Right forelimb (tissue), 1 donor: ENCODE data around the gene GPR153.
"Not testable (repeated sequence)": the region's sequence is repeated elsewhere in the genome, so short reads cannot be mapped to it uniquely, and the experiment has no call there.

Experiments
- DNase-seq: peaks from one replicate; pipeline ENCODE4 v3.0.0-alpha.2; 2018

GPR153 gene

DNA sequence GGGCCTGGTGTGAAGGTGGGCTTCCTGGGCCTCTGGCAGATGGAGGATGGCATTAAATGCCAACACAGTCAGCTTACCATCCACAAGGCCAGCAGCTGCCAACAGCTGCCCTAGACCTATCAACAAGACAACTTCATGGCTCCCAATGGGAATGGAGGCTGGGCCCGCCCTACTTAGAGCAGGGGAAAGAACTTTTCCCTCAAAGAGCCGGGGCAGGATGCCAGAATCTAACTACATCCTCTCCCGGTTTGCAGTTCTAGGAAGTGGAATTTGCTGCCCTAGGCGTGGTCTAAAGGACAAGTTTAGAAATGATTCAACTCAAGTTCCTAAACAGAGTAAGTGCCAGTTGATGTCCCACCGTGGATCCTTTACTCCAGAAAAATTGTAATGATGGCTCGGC lies 38.3 kb downstream of the GPR153 start:
- peak; percentile 76 for DNase-seq

DNA sequence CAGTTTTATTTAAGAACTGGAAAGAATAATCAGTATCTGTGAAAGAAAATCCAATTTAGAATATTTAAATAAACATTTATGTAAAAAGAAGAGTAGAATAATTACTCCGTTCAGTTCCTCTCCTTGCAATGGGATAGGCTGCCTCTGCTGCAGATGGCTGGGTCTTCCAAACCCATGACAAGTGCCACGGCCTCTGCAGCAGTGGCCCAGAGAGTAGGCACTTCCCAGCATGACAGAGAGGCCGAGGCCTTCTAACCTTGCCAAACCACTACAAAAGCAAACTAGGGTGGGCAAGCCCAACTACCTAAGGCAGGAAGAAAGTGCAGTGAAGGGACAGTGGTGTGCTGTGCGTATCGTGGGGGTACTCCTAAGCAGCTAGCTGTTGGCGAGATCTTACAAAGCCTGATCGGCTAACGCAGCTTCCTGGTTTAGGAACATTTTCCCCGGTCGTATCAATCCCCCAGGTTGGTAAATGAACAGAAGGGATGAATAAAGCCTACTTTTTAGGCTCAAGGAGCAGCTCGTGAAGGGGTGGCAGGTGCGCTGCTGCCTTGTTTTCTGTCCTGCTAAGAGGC lies 39.6 kb downstream of the GPR153 start:
- DNase-seq = no peak

DNA sequence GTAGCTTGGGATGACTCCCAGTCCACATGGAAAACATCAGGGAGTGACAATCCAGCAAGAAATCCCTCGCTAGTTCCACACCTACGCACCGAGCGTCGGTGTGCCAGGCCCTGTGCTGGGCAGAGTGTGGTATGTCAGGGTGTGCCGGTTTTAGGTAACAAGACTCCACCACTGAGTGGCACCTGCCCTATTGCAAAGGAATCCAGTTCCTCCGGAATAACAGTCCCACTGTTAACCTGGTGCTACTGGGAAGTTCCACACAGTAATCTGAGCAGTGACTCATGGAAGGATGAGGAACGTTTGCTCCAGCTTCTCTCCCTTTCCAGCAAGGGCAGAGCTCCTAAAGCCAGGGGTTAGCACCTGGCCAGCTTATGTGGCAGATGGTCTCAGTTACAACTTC lies 40.7 kb downstream of the GPR153 start:
- no peak for DNase-seq

DNA sequence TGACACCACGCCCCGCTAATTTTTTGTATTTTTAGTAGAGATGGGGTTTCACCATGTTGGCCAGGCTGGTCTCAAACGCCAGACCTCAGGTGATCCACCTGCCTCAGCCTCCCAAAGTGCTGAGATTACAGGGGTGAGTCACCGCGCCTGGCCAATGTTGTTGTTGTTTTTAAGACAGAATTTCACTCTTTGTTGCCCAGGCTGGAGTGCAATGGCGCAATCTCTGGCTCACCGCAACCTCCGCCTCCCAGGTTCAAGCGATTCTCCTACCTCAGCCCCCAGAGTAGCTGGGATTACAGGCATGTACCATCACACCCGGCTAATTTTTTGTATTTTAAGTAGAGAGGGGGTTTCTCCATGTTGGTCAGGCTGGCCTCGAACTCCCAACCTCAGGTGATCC lies 41.3 kb downstream of the GPR153 start:
- DNase-seq = not testable (repeated sequence)

DNA sequence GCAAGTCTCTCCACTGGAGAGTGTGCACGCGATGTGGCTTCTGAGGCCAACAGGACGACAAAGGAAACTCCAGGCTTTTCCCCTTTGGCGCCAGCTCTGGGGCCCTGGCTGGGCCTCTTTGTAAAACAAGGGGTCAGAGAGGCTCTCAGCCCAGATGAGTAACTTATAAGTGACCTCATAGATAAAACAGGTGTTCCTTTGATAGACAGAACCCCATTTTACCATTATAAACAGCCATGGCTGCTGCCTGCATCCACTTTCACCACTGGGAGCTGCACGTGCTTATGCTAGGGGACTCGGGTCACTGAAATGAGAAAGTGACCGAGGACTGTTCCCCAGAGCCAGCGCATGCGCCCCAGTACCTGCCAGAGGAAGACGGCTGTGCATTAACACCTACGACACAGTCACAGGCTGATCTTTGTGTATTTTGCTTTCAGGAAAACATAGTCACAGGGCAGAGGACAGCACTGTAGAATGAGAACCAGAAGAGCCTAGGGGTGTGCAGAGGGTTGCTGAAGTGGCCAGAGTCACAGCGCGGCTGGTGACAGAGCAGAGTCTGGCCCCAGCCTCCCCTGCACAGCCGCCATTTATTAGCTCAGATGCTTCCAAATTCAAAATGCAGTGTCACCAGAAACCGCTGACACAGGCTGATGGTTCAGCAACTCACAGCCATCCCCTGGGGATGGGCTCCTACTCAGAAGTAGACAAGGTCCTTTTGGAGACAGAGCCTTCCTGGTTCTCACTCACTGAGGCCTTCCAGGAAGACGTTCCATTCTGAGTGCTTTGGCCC lies 42.3 kb downstream of the GPR153 start:
- DNase-seq = no peak

DNA sequence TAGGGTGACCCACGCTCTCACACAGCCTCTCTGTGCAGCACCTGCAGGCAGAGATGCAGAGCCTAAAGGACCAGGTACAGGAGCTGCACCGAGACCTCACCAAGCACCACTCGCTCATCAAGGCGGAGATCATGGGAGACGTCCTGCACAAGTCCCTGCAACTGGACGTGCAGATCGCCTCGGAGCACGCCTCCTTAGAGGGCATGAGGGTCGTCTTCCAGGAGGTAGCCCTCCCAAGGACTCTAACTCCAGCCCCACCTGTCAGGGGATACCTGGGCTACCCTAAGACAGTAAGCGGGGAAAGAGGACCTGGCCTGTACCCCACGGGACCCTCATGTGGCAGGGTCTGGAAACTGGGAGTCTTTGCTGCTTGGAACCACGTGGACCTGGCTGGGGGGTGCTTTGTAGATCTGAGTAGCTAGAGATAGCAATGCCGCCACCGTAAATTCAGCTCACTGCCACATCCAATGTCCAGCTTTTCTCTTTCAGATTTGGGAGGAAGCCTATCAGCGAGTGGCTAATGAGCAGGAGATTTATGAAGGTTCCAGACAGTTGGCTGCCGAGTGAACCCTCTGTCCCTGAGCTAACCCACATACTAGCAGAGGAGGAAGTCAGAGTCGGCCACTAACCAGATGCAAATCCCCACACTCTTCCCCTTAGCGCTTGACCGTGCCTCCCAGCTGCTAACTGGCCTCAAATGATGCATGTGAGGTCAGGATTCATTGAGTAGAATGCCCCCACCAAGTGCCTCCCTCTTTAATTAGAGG lies 48.5 kb downstream of the GPR153 start:
- DNase-seq = no peak

DNA sequence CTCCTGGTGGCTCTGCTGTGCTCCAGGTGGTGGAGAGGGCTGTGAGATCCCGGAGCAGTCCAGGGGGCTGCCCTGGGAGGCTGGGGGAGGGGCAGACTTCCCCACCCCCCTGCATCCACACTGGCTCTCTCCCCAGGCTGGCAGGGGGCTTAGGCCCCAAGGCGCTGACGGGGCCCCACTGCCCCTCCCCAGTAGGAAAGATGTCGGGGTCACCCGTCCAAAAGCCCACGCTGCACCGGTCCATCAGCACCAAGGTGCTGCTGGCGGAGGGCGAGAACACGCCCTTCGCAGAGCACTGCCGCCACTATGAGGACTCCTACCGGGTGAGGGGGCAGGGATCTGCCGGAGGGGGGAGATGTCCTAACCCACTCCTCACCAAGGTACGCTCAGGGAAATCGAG lies 49.2 kb downstream of the GPR153 start:
- DNase-seq = no peak

DNA sequence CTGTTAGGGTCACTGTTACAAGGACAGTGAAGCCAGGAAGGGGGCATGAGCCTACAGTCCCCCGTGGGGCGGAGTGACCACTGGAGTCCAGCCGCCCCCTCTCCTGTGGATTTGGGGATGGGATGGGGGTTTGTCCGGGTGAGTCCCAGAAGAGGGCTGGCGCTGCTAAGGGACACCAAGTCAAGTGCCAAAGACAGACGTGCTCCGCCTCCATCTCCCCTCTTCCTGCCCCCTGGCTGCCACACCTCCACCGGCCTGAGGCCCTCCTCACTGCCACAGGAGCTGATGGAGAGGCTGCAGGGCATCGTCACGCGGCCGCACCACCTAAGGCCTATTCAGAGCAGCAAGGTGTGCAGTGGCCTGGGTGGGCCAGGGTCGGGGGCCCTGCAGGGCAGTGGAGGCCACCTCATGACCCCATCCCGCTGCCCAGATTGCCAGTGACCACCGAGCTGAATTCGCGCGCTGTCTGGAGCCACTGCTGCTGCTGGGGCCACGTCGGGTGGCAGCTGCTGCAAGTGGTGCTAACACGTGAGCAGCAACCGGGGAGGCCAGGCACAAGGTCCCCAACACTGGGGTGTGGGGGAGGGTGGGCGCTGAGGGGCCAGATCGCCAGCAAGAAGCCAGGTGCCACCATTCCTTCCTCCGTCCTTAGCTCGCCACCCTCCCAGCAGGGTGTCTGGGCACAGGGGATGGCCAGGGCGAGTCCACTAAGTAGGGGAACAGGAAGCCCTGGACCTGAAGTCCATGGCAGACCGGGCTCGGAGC lies 50.1 kb downstream of the GPR153 start:
- no peak for DNase-seq

DNA sequence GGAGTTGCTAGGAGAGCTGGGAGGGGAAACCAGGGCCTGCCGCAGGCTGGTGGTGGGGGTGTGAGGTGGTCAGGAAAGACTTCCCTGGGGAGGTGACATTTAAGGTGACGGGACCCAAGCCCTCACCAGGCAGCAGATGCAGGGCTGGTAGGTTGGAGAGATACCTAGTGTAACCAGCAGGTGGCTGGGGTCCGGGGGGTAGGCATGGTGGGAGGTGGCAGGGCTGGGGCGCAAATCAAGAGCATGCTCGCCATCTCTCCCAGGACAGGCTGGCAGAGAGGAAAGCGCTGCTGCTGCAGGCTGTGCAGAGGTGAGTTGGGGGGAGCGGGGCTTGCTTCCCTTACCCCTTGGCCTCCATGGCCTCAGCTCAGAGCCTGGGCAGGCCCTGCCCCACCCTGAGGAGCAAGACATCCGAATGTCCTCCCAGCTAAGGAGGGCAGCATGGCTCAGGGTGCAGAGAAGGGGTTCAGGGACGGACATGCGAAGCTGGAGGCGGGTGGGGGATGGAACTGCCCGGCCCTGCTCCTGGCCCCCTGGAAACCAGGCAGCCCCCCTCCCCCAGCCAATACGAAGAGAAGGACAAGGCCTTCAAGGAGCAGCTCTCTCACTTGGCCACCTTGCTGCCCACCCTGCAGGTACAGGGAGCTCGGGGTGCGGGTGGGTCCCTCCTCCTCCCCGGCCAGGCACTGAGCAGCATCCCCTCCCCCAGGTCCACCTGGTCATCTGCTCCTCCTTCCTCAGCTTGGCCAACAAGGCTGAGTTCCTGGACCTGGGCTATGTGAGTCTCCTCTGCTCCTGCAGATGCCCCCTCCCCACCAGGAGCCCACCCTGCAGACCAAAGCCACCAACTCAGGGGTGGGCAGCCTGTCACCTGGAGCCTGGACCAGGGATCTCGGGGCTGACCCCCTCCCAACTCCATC lies 51.0 kb downstream of the GPR153 start:
- DNase-seq = no peak

DNA sequence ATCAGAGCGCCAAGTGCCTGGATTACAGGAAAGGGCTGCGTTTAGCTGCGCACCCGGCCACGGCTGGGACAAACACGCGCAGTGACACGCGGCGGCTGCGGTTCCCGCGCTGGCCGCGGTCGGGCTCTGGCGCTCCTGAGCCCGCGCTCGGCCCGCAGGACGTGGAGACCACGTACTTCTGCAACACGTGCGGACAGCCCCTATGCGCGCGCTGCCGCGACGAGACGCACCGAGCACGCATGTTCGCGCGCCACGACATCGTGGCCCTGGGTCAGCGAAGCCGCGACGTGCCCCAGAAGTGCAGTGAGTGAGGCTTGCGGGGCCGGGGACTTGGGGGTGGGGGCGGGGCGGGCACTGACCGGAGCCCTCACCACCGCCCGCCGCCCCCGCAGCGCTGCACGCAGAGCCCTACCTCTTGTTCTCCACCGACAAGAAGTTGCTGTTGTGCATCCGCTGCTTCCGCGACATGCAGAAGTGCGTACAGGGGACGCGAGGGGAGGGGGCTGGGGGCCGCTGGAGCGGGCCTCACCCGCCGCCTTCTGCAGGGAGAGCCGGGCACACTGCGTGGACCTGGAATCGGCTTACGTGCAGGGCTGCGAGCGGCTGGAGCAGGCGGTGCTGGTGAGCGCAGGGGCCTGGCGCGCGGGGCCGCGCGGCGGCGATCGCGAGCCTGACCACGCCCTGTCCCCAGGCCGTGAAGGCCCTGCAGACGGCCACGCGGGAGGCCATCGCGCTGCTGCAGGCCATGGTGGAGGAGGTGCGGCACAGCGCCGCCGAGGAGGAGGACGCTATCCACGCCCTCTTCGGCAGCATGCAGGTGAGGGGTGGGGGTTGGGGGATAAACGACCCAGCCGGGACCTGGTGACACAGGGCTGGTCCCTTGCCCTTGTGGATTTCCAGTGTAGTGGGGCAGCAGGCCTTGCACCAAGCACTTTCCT lies 51.9 kb downstream of the GPR153 start:
- DNase-seq = peak; percentile 73

DNA sequence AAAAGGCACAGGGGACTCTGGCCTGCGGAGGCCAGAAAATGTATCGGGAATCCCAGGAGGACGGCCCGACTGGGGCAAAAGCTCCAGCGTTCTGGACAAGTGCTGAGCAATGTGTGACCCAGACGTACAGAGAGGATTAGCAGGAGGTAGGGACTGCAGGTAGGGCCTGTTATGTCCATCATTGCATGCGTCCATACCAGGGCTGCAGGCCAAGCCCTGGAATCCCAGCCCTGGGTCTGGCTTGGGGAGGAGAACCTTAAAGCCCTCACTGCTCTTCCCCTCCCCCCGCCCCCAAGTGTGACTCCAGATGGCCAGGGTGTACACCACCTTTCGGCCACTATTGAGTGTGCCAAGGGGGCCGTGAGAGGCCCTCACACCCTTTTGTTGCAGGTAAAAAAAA lies 53.0 kb downstream of the GPR153 start:
- DNase-seq = no peak

DNA sequence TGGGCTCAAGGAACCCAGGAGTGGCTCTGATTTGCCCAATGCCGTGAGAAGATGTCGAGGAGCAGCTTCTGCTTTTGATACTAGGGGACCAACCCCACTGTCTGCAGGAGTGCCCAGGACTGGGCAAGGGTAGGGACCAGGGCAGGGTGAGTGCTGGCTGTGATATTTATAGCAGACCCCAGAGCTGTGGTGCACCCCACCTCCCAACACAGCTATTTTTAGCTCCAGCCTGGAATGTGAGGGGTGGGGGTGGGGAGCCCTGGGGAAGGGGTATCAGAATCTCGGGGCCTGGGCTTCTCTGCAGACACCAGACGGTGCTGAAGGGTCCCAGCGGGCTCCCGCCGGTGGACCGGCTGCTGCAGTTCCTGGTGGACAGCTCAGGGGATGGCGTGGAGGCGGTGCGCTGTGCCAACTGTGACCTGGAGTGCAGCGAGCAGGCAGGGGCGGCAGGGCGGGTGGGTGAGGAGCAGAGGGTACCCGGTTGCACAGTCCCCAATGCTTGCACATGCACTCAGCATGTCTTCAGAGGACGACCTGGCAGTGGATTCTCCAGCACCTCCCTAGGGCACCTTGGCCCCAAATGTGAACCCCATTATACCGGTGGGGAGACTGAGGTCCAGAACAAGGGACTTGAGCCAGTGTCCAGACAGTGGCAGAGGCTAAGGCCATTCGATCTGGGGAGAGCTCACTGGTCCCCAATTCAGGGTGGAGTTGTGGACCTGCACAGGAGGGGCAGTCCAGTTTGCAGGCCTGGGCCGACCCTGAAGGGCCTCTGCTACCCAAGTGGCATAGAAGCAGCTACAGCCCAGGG lies 53.6 kb downstream of the GPR153 start:
- DNase-seq = no peak

DNA sequence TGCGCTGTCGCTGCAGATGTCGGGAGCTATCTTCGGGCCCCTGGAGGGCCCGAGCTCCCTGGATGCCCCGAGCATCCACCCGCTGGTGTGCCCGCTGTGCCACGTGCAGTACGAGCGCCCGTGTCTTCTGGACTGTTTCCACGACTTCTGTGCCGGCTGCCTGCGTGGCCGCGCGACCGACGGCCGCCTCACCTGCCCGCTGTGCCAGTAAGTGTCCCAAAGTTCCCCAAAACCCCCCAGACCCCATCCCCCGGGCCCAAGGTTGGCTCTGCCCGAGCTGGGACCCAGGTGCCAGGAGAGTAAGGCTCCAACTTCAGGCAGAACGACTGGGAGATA lies 54.4 kb downstream of the GPR153 start:
- no peak for DNase-seq

DNA sequence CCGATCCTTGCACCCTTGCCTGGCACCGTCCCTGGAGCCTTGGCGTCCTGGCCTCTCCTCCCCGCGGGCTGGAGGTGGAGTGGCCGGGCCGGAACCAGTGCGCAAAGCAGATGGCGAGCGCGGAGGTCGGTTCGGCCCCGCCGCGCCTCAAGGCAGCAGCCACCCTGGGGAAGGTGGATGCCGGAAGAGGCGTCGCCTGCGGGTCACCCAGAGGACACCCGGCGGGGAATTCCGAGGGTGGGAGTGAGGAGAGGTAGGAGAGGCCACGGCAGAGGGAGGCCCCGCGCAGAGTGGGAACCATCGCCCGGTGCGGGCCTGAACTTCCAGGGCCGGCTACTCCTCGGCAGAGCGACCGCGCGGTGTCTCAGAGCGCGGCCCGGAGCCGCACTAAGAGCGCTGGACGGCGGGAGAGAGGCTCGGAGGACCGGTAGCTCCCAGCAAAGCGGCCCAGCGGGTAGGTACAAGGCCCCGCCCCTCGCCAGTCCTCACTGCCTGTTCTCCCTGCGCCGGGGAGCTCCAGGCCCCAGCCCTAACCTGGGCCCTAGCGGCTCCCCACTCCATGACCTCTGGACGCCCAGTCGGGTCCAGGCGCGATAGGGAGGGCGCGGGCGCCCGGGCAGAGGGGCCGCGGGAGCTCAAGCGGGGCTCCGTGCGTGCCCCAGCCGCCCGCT lies 54.9 kb downstream of the GPR153 start, which contains the start of gene RNF207:
Gene RNF207, plus strand, starts transcription at position 271 of the 671 bp plus-strand sequence. CDS start 417 bp downstream, outside the sequence.
- peak; percentile 76 for DNase-seq

DNA sequence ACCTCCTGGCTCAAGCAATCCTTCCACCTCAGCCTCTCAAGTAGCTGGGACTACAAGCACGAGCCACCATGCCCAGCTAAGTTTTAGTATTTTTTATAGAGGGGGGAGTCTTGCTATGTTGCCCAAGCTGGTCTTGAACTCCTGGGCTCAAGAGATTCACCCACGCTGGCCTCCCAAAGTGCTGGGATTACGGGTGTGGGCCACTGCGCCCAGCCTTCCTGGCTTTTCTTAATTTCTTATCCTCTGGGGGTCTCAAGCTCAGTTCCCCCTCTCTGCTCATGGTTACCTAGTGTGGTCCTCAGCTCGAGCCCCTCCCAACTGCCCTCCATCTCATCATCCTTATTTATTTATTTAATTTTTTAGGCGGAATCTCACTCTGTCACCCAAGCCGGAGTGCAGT lies 58.6 kb downstream of the GPR153 start:
- DNase-seq = no peak

DNA sequence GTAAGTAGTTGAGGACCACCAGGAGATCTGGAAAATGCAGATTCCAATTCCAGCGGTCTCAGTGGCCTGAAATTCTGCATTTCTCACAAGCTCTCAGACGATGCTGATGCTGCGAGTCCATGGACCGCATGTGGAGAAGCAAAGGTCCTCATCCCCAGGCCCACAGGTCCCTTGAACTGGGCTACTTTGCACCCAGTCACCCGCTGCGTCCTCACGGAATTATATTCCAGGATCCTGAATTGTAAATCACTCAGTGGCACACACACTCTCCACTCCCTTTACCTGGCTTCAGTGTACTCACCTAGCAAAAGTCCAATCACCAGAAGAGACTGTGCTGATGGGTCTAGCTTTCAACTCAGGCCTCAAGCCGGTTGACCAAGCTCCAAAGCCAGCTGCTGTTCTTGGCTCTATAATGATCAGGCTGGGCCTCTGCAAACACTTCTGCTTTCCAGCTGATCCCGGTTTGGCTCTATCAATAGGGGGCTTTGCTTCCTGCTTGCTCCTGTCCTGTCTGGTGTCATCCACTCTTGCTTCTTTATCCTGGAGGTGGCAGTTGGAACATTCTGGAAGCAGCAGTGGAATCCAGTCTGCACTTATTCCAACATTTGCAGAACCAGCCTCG lies 60.6 kb downstream of the GPR153 start:
- DNase-seq = no peak

DNA sequence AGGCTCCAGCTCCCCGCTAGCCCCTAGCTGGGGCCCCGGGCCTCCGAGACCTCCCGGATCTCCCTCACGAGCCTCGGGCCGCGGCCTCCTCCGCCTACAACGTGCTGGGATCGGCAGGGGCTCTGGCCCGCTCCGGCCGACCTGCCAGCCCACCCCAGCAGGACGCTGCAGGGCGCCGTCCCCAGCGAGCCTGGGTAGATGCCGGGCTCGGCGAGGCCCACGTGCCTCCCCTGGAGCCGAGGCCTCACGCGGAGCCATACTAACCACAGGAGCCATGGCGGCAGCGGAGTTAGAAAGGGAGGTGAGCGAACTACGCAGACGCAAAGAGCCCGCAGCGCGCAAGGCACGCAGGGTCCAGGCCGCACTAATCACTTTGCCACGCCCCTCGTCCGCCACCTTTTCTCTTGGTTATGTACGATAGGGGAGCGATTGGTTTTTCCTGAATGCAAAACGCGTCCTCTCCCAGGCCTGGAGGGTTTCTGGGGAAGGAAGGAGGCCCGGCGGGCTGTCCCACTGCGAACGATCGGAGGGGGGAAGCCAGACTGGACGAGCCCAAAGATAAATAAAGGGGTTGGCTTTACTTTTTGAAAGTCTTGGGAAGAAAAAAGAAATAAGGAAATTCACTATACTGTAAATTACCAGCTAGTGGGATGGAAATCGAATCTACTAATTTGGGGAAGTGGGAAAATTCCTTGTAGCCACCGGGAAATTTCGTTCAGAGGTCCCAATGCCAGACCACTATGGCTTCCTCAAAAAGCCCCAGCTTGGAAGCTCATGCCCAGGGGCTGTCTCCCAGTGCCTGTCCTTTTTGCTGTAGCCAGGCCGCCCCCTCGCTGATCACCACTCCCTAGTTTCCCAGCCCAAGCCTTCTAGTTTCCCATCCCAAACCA lies 61.4 kb downstream of the GPR153 start, which contains the start of gene RPL22:
Gene RPL22, minus strand, starts transcription at position 298 of the 890 bp plus-strand sequence. Its CDS starts 22 bp downstream, at position 276.
- peak; percentile 97 for DNase-seq
